PC-3 (cell line): ENCODE data around the gene SMYD3. TPM values are rescaled to one million over a fixed set of nuclear protein-coding genes. Genes with fewer than 3 reads are reported as not detected.

Experiments
- ATAC-seq: fragments of 200-7000 bp; cut with Tn5 transposase; 2 replicates; pipeline ENCODE4 v1.9.1; 2020; ENCODE audit warnings: mild to moderate bottlenecking, moderate library complexity
- BruUV-seq: library from RNA; stranded (reverse); fragments of 400-500 nt; replicated peaks from 2 replicates; lab custom pipeline; 2021; lab: Mats Ljungman, UMichigan
- CTCF ChIA-PET: fragments of 300-600 bp; sonication (Branson Sonifier 250); formaldehyde crosslinking; loops from one replicate; lab custom pipeline; 2022; ENCODE audit warnings: antibody characterized with exemption; lab: Charles Lee
- POLR2A ChIA-PET: fragments of 300-600 bp; sonication (Branson Sonifier 250); formaldehyde crosslinking; loops from one replicate; lab custom pipeline; 2022; ENCODE audit warnings: antibody characterized with exemption; ENCODE audit not compliant: unreplicated experiment; lab: Charles Lee
- DNase-seq: peaks from one replicate; pipeline ENCODE4 v3.0.0-alpha.2; 2015
- H2AFZ ChIP-seq: fragments of 300-600 bp; sonication (generic); 2 replicates; pipeline ENCODE4 v1.6.0; 2016; ENCODE audit warnings: antibody characterized with exemption, low read length
- H3F3A ChIP-seq: fragments of 300-600 bp; sonication (generic); one replicate; pipeline ENCODE4 v1.6.0; 2017; ENCODE audit warnings: antibody characterized with exemption, low read length, control low read depth, mild to moderate bottlenecking; ENCODE audit not compliant: unreplicated experiment
- H3K27ac ChIP-seq: fragments of 300-600 bp; sonication (generic); 2 replicates; pipeline ENCODE4 v1.5.1; 2016; ENCODE audit warnings: mild to moderate bottlenecking, low read length
- H3K27me3 ChIP-seq: fragments of 300-600 bp; sonication (generic); 2 replicates; pipeline ENCODE4 v1.6.1; 2016; ENCODE audit warnings: low read length, mixed read lengths
- H3K36me3 ChIP-seq: fragments of 300-600 bp; sonication (generic); 2 replicates; pipeline ENCODE4 v1.6.1; 2016; ENCODE audit warnings: low read depth, mixed run types, low read length, mixed read lengths
- H3K4me1 ChIP-seq: fragments of 300-600 bp; sonication (generic); 2 replicates; pipeline ENCODE4 v1.5.1; 2016; ENCODE audit warnings: low read length; ENCODE audit not compliant: insufficient read depth
- H3K4me2 ChIP-seq: fragments of 300-600 bp; sonication (generic); 2 replicates; pipeline ENCODE4 v1.6.0; 2016; ENCODE audit warnings: low read length
- H3K4me3 ChIP-seq: fragments of 300-600 bp; sonication (generic); 2 replicates; pipeline ENCODE4 v1.5.1; 2016; ENCODE audit warnings: mild to moderate bottlenecking, low read length, mixed read lengths
- H3K79me2 ChIP-seq: fragments of 300-600 bp; sonication (generic); 2 replicates; pipeline ENCODE4 v1.6.1; 2017; ENCODE audit warnings: low read length, mixed read lengths
- H3K9ac ChIP-seq: fragments of 300-600 bp; sonication (generic); 2 replicates; pipeline ENCODE4 v1.6.0; 2016; ENCODE audit warnings: mild to moderate bottlenecking, low read length
- H3K9me2 ChIP-seq: fragments of 300-600 bp; sonication (generic); replicated peaks from 2 replicates; pipeline ENCODE4 v1.6.1; 2016; ENCODE audit warnings: mixed run types, low read length, mixed read lengths
- H3K9me3 ChIP-seq: fragments of 300-600 bp; sonication (generic); 2 replicates; pipeline ENCODE4 v1.6.1; 2016; ENCODE audit warnings: low read length, mixed read lengths
- H4K20me1 ChIP-seq: fragments of 300-600 bp; sonication (generic); 2 replicates; pipeline ENCODE4 v1.6.1; 2016; ENCODE audit warnings: low read length, mixed read lengths
- EZH2 ChIP-seq: fragments of 300-600 bp; sonication (generic); IDR thresholded peaks from one replicate; pipeline ENCODE4 v1.6.1; 2017; ENCODE audit warnings: antibody characterized with exemption, mild to moderate bottlenecking, low read length; ENCODE audit not compliant: unreplicated experiment
- EZH2phosphoT487 ChIP-seq: fragments of 300-600 bp; sonication (generic); IDR thresholded peaks from 2 replicates; pipeline ENCODE4 v1.6.1; 2018; ENCODE audit warnings: mild to moderate bottlenecking, antibody characterized with exemption, low read length, borderline replicate concordance
- intact Hi-C: fragments of 100-400 bp; cut with micrococcal nuclease; formaldehyde crosslinking; loops from 2 replicates; pipeline ENCODE4 v1.9.0; 2023
- total RNA-seq: library from RNA; depleted of rRNA; stranded (reverse); fragments of >200 nt; gene quantifications from 2 replicates; pipeline ENCODE4 v1.2.3, GENCODE V29; 2014
- TF ChIP-seq, protein P1 (sequence below): fragments of 300-600 bp; sonication (generic); conservative IDR thresholded peaks from 2 replicates; pipeline ENCODE4 v1.5.1; 2017; ENCODE audit warnings: antibody characterized with exemption, low read depth, mild to moderate bottlenecking, low read length

SMYD3 gene
- total RNA-seq, 1 experiment from 2014 or later, result 33.0 TPM

- no peak for ATAC-seq
Measured at GRCh38 chr1:245963649-245964048, 543.4 kb downstream of the SMYD3 start.

DNA sequence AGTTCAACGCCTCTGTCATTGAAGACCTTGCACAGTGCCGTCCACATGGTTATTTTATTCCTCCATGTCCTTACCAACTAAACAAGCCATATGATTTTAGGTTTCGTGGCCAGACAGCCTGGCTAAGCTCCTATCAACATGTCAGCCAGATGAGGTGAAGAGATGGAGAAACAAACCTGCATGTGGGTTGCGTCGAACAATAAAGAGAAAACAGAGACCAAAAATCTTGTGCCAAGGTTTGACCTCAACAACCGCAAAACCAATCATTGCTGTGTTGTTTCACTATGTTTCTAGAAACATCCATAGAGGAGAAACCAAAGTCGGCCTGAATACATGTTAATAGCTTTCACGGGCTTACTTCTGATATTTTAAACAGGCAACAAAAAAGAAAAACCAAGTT lies 544.6 kb downstream of the SMYD3 start:
- Histone ChIP-seq H3K27ac (no peak overlapping the region), H3K9me3 (no peaks in the 10 kb centered on the region), H3K4me2 (no peak overlapping the region), H3K79me2 (no peaks in the 10 kb centered on the region), H3K4me1 (no peaks in the 10 kb centered on the region), H3K27me3 (no peaks in the 10 kb centered on the region), H3K4me3 (no peak overlapping the region), H2AFZ (no peak overlapping the region), H3K9ac (no peak overlapping the region), H3K9me2 (no peaks in the 10 kb centered on the region), H3K36me3 (no peaks in the 10 kb centered on the region), H4K20me1 (no peaks in the 10 kb centered on the region), H3F3A (no peaks in the 10 kb centered on the region)
- ATAC-seq, result no peak
- intact Hi-C loops, result no loop called here
- no peak for DNase-seq
- ChIA-PET POLR2A (no interaction called here), CTCF (no interaction called here)
- TF ChIP-seq EZH2phosphoT487, result no peak
- TF ChIP-seq EZH2, result no peak
- TF ChIP-seq, protein P1, sequence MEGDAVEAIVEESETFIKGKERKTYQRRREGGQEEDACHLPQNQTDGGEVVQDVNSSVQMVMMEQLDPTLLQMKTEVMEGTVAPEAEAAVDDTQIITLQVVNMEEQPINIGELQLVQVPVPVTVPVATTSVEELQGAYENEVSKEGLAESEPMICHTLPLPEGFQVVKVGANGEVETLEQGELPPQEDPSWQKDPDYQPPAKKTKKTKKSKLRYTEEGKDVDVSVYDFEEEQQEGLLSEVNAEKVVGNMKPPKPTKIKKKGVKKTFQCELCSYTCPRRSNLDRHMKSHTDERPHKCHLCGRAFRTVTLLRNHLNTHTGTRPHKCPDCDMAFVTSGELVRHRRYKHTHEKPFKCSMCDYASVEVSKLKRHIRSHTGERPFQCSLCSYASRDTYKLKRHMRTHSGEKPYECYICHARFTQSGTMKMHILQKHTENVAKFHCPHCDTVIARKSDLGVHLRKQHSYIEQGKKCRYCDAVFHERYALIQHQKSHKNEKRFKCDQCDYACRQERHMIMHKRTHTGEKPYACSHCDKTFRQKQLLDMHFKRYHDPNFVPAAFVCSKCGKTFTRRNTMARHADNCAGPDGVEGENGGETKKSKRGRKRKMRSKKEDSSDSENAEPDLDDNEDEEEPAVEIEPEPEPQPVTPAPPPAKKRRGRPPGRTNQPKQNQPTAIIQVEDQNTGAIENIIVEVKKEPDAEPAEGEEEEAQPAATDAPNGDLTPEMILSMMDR, result no peak
- no TSS peak for BruUV-seq

More at GRCh38 chr1:245963649-245964048, 543.4 kb downstream of the SMYD3 start:
- Histone ChIP-seq H3K27ac (no peak overlapping the region), H3F3A (no peaks in the 10 kb centered on the region), H3K9ac (no peak overlapping the region), H3K9me2 (no peaks in the 10 kb centered on the region), H3K4me3 (no peak overlapping the region), H3K9me3 (no peaks in the 10 kb centered on the region), H4K20me1 (no peaks in the 10 kb centered on the region), H3K27me3 (no peaks in the 10 kb centered on the region), H2AFZ (no peak overlapping the region), H3K79me2 (no peaks in the 10 kb centered on the region), H3K36me3 (no peaks in the 10 kb centered on the region), H3K4me2 (no peak overlapping the region), H3K4me1 (peaks cover under 1% of the 10 kb centered on the region; the same call in 1 of the 2 replicates)
- intact Hi-C loops, result no loop called here
- DNase-seq, result no peak
- CTCF ChIA-PET, result no interaction called here
- TF ChIP-seq EZH2phosphoT487 (no peak), EZH2 (no peak)
- TF ChIP-seq, protein P1, result no peak
- POLR2A ChIA-PET, result no interaction called here
- no TSS peak for BruUV-seq

DNA sequence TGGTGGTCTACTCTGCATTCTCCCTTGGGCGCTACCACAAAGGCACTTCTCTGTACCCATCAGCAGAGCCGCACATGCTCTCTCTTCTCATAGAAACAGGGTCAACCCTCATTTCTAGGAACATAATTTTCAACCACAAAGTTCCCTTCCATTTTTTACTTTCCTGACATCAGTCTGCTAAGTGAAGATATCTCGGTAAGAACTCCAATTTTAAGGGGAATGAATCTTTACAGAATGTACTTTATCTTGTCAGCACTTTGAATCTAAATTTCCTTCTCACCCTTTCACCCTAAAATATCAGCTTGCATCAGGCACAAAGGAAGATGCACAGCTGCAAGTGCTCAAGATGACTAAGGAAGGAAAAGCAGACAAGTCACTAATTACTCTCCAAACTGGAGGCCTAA lies 545.9 kb downstream of the SMYD3 start:
- no peaks in the 10 kb centered on the region for H3K4me1 ChIP-seq
- no peaks in the 10 kb centered on the region for H3K9me3 ChIP-seq
- DNase-seq (no peak), ATAC-seq (no peak)
- H4K20me1 ChIP-seq, result no peaks in the 10 kb centered on the region
- BruUV-seq, result no TSS peak
- no peak overlapping the region for H2AFZ ChIP-seq
- H3K79me2 ChIP-seq, result no peaks in the 10 kb centered on the region
- no peak overlapping the region for H3K4me2 ChIP-seq
- TF ChIP-seq EZH2phosphoT487 (no peak), EZH2 (no peak)
- TF ChIP-seq, protein P1, result no peak
- ChIA-PET CTCF (no interaction called here), POLR2A (no interaction called here)
- no peak overlapping the region for H3K9ac ChIP-seq
- no peaks in the 10 kb centered on the region for H3K27me3 ChIP-seq
- H3K27ac ChIP-seq, result no peak overlapping the region
- H3K4me3 ChIP-seq, result no peak overlapping the region
- H3K9me2 ChIP-seq, result no peaks in the 10 kb centered on the region
- intact Hi-C loops, result no loop called here
- no peaks in the 10 kb centered on the region for H3F3A ChIP-seq
- H3K36me3 ChIP-seq, result no peaks in the 10 kb centered on the region
